Measurements from ENCODE around the gene PADI4.
"Not testable (repeated sequence)": the region's sequence is repeated elsewhere in the genome, so short reads cannot be mapped to it uniquely, and the experiment has no call there.

Gene PADI4

DNA sequence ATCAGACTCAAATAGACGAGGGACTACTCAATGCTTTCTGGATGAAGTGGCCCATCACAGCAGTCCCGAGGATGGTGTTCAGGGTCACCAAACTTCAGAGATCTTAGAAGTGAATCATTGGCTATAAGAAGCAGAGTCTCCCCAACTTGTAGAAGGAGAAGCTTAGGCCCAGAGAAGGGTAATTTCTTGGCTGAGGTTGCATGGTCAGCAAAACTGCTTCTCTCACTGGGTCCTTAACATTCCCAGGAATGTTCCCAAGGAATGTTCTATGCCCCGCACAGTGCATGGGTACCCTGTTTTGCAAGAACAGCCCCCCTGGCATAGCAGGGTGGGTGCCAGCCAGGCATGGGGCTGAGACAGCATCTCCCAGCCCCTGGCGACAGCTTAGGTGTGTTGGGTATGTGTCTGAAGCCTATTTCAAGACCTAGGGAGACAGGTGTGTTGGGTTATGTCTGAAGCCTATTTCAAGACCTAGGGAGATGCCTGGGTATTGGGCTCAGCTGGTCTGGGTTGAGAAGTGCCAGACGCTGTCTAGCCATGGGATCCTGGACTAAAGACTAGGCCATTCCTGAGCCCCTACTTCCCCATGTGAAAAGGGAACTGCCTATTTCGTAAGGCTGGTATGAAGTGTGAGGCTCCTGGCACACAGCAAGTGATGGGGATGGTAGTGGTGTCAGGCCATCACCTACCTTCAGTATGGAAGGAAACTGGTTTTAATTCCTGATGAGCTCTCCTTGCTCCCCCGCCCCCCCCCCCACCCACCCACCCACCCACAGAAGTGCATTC is 90.1 kb downstream of the PADI4 start:
- no peak for DNase-seq

DNA sequence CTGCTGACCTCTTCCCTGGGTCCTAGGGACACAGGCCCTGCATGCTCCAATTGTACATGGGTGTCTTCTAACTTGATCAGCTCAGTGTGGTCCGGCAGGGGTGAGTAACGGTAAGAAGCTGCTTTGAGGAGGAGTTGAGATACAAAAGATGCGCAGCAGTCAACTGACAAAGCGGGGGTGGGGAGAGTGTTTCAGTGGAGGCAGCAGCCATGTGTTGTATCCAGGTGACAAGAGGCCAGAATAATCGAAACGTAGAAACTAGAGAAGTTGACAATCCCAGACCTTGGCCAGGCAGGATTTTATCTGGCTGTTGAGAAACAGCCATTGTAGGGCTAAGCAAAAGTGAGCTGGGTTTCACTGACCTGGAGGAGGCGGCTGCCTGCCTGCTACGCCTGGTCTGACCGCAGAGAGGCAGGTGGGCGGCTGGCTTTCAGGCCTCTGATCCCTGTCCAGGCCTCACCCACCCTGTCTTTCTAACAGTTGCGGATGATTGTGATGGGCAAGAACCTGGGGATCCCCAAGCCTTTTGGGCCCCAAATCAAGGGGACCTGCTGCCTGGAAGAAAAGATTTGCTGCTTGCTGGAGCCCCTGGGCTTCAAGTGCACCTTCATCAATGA is 92.8 kb downstream of the PADI4 start:
- no peak for DNase-seq

- no peak for DNase-seq
Measured at GRCh38 chr1:17401841-17402240, 93.8 kb downstream of the PADI4 start.

- DNase-seq, result no peak
Measured at GRCh38 chr1:17403081-17403480, 95.1 kb downstream of the PADI4 start.

DNA sequence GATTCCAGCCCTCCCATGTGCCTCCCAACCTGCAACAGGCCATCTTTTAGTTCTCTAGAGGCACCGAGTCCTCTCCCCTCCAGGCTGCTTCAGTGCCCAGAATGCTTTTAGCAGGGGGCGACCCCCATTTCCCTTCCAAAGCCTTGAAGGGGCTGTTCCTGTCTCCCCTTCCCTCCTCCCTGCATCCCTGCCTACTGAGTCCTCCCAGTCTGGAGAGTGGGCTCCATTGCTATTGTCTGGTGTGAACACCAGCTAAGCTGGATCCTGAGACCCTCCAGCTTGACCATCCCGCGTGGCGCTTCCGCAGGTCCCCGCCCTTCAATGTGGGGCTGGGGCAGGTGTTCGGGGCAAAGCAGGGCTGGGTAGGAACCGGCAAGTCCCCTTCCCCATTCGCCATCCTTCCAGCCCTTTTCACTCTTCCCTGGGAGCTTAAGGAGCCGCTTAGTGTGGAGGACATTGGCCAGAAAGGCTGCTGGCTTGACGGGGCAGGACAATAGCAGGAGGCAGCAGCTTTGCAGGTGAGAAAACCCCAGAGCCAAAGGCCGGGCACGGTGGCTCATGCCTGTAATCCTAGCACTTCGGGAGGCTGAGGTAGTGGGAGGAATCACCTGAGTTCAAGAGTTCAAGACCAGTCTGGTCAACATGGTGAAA is 96.2 kb downstream of the PADI4 start:
- no peak for DNase-seq

DNA sequence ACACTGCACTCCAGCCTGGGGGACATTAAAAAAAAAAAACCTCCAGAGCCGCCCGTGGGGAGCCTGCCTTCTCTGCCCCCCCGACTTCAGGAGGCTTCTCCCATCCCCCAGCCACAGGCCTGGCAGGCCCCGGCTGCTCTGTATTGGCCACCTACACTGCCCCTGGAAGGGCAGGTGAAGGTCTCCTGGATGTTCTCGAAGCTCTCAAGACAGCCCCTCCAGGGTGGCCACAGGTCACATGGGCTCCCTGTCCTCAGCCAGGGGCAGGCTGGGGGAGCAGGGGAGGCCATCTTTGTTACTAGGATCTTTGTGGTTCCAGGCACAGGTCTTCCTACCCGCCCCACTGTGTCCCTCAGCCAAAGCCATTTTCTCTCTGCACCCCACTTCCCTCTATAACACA is 96.8 kb downstream of the PADI4 start:
- no peak for DNase-seq

DNA sequence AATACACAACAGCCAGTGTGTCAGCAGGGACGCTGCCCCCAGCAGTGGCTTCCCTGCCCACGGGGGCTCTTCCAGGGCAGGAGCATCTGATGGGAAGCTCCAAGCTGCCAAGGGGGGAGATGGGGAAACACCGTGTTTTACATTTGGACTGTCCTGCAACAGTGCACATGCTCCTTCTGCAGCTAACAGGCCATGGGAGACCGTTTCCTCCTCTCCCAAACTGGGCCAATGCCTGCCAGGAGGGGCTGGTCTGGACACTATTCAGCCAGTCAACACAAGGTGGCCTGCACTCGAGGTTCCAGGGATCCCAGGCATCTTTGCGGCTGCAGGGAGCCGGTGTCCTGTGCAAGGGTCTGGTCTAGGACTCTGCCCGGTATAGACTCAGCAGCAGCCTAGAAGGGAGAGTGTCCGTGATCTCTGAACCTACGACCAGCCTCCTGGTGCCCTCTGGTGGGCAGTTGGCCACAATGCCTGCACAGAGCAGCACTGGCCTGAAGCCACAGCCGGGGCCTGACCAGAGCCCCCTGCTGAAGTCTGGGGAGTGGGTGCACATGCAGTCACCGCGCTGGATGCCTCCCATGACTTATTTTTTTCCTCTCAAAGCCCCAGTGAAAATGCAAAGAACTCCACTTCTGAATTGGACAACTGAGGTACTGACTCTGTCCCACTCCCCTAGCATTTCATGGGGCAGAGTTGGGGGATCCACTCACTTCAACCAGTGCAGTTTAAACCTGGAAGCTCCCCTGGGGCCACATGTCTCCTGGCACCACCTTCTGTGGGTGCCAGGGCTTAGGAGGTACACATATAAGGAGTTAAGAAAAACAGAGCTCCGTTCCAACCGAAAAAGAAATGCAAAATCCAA is 98.1 kb downstream of the PADI4 start:
- DNase-seq, result peak; percentile 93

DNA sequence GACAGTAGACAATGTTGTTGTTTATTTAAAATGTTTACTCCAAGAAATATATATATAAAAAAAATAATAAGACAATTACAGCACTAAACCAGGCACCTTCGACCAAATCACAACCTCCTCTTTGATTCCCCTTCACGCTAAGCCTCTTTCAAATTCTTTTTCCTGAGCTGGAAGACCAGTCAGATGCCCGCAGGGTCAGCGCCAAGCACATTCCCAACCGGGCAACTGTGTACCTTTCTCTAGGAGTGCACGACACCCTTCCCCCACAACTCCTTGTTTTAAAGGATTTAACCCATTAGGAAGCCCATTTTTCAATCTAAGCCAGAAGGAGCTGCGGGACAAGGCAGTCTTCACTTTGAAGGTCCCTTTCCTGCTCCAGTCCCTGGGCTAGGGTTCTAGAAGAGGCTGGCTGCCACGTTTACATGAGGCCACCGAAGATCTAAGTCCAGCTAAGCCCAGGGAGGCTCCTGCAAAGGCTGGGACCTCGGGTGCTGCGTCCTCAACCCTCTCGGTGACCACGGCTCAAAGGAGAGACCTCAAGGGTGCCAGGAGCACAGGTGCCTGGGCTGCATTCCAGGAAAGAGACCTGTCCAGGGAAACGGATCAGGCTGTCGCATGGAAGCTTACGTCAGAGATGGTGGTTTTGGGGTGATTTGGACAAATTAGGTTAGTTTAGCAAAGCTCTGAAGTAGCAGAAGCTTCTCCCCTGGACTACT is 98.9 kb downstream of the PADI4 start:
- not testable (repeated sequence) for DNase-seq

GRCh38 chr1:17407786-17408514 is 100.0 kb downstream of the PADI4 start:
- DNase-seq, result not testable (repeated sequence)

GRCh38 chr1:17409391-17409811 is 101.4 kb downstream of the PADI4 start:
- no peak for DNase-seq

DNA sequence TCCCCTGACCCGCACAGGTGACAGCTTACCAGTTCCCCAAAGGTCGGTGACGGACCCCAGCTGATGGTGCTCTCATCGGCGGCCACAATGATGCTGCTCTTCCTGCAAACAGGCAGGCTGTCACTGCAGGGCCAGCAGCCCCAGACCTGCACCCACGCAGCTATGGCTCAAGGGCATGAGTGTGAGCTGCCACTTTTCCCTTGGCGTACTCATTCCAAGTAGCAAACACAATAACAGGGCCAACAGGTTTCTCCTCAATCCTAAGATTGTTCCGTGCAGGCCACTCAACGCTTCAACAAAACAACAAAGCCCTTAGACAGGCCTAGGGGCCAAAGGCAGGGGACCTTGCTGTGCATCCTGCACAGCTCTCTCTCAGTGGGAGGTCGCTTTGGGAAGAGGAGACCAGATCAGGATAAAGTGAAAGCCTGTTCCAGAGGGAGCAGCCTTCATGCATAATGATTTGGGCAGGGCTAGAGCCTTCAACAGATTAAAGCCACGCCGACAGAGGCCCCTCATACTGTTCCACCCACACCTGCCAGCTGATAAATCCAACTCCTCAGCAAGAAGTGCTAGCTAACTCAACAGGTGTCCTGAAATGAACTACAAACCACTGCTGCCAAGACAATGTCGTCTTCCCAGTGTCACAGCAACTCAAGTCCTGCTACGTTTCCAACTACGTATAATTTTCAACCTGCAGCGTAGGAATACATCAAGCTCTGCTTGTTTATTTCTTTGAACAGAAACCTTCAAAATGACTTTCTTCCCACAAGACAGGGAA is 104.3 kb downstream of the PADI4 start:
- peak; percentile 90 for DNase-seq

Data from islet precursor cell (in vitro differentiated cells).